GM19463 (cell line): Measurements from ENCODE around the gene DHRS4L2.
A peak's percentile ranks its signal among the peaks of the same experiment; 100 is the strongest.
"Not testable (repeated sequence)": the region's sequence is repeated elsewhere in the genome, so short reads cannot be mapped to it uniquely, and the experiment has no call there.

Source experiments
- ATAC-seq: cut with Tn5 transposase; IDR thresholded peaks from one replicate; pipeline ENCODE4 v1.9.1; 2021; ENCODE audit warnings: mild to moderate bottlenecking, moderate library complexity; ENCODE audit not compliant: unreplicated experiment

The DHRS4L2 gene

DNA sequence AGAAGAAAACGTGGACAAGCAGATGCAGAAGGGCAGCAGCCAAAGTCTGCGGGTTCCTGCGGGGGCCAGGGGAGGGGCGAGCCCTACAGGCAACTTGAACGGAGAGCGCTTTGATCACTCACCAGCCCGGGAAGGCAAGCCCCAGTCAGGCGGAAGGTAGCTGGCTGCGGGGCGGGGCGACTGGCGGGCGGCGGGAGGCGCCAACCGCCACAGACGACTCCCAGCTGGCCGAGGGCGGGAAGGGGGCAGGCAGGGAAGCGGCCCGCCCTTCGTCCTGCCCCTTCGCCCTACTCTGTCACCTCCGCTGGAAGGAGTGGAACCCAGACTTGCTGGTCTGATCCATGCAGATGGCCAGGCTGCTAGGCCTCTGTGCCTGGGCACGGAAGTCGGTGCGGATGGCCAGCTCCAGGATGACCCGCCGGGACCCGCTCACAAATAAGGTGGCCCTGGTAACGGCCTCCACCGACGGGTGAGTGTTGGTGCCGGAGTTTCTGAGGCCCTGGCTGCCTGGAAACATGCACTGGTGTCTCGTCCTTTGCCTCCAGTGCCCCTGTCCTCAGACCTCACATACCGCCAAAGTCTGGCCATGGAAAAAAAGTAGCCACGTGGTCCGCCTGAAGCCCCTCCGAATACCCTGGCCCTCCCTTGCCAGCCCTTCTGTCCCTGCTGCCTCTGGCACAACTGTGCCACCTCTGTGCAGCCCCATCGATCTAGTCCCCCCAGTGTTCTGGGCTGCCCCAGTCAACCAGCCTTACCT, at the start of gene DHRS4L2:
DHRS4L2 (plus strand) TSS at position 323 of the 757 bp plus-strand sequence; CDS start at position 342, 19 bp downstream.
- peak; percentile 90 for ATAC-seq

DNA sequence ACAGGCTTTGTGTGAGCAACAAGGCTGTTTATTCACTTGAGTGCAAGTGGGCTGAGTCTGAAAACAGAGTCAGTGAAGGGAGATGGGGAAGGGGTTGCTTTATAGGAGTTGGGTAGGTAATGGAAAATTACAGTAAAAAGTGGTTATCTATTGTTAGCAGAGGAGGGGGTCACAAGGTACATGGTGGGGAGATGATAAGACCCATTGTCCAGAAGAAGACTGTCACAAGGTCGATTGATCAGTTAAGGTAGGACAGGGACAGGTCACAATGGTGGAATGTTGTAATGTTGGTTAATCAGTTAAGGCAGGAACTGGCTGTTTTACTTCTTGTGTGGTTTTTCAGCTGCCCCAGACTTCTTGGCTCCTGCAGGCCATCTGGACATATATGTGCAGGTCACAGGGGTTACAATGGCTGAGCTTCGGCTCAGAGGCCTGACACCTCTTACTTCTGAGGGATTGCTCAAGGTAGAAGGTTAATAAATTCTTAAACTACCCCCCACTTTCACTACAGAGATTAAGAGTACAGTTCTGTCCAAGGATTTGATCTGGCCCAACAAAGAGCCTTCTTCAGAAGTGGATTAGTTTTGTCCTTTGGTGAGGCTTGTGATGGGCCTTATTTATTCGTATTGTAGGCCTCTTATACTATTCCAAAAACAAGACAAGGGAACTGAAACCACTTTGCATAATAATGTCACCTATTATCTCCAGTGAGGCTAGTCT, 49.0 kb upstream of the DHRS4L2 start:
- ATAC-seq: no peak

DNA sequence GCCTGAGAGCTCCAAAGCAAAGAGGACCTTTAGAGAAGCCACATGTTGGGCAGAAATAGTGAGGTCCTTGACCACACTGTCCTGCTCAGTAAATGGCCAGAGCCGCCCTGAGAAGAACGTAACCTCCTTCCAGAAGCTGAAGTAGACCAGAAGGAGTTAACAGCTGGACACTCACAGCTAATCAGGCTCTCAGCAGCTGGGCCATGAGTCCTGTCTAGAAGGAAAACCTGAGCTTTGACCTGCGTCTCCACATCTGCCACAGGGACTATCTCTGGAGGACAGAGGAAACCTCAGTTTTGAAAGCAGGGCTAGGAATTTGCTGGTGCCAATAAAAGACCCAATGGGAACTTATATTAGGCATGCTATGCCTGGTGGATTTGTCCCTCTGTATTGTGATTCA, 47.5 kb upstream of the DHRS4L2 start:
- no peak for ATAC-seq

DNA sequence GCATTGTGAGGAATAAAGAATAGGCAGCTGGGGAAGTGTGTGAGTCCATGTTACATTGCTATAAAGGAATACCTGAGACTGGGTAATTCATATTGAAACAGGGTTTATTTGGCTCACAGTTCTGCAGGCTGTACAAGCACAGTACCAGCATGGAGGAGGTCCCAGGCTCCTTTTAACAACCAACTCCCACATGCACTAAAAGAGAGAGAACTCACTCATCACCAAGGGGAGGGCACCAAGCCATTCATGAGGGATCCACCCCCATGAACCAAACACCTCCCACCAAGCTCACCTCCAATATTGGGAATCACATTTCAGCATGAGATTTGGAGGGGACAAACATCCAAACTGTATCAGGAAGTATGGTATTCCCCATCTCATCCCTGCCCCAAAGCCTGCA, 47.1 kb upstream of the DHRS4L2 start:
- ATAC-seq: no peak

DNA sequence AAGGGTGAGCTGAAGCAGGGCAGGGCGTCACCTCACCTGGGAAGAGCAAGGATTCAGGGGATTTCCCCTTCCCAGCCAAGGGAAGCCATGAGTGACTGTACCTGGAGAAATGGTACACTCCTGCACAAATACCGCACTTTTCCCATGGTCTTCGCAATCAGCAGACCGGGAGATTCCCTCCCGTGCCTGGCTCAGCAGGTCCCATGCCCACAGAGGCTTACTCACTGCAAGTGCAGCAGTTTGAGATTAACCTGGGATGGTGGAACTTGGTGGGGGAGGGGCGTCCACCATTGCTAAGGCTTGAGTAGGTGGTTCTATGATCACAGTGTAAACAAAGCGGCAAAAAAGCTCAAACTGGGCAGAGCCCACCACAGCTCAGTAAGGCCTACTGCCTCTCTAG, 46.1 kb upstream of the DHRS4L2 start:
- ATAC-seq: no peak

DNA sequence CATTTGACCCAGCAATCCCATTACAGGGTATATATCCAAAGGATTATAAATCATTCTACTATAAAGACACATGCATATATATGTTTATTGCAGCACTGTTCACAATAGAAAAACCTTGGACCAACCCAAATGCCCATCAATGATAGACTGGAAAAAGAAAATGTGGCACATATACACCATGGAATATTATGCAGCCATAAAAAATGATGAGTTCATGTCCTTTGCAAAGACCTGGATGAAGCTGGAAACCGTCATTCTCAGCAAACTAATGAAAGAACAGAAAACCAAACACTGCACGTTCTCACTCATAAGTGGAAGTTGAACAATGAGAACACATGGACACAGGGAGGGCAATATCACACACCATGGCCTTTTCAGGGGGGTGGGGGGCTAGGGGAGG, 39.7 kb upstream of the DHRS4L2 start:
- not testable (repeated sequence) for ATAC-seq

DNA sequence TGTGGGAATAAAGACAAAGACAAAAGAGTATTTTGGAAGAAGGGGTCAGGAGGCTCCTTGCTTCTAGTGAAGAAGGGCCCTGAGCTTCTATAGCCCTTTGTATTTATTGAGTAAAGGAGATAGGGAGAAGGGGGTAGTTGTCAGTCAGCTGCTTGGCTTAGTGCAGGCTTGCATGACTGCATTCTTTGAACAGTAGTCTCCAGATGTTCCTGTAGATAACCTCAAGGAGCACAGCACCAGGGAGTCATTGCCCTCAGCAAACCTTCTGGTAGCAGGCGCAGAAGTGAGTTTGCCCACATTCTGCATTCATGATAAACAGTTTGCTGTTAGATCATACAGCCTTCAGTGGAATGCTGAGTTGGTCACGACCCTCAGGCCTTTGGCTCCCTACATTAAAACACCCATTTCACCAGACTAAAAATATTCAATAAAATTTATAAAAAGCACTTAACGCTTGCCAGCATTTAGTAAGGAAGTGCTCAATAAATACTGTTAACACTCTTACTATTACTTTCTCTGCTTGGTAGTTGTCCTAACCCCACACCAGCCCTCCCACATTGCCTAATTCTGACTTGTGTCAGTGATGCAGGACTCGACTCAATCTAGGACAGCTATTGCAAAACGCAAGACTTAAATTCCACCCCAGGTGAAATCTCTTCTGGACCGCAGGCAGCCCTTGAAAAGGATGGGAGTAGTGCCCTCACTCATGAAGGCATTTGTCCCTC, 38.2 kb upstream of the DHRS4L2 start:
- no peak for ATAC-seq

DNA sequence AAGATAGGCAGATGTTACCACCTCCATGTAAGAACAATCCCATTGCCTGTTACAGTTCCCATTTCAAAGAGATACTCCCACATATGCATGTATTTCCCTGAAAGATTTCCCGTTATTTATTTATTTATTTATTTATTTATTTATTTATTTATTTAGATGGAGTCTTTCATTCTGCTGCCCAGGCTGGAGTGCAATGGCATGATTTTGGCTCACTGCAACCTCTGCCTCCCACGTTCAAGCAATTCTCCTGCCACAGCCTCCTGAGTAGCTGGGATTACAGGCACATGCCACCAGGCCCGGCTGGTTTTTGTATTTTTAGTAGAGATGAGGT, 37.6 kb upstream of the DHRS4L2 start:
- not testable (repeated sequence) for ATAC-seq

DNA sequence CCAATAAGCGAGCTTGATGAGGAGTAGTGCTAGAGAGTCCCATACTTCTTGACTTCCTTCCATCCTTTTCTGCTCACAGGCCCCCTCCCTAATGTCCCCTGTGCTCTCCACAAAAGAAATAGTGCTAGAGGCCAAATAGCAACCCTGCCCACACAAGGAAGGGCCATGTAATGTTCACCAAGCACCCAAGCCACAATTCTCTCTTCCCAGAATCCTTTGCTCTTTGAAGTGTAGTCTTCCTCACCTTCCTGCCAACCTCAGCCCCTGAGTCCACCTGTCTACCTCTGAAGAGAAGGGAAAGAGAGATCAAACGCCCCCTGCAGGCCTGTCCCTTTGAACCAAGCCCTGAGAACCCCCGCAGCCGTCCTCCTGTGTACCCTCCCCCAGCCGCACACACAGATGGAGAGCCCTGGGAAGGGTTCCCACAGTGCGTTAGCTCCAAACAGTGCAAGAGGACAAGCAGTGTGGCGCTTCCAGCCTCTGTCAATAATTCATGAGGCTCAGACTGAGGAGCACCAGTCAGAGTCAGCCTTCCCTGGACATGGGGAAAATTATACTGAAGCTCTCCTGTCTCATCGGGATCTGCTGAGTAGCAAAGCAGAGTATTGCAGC, 37.0 kb upstream of the DHRS4L2 start:
- no peak for ATAC-seq

DNA sequence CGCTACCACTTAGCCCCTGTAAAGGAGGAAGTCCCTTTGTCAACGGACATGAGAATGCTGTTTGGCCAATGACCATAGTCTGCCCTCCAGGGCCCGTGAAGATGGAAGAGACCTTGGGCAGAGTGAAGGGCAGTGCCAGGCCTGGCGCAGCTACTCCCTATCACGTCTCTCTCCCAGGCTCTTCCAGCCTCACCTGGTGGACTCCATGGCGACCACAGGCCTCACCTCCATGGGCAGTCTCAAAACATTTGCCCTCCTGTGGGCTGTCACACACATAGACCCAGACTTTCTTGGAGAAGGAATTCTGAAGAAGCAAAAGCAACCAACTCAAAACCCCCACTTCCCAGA, 35.6 kb upstream of the DHRS4L2 start:
- ATAC-seq: not testable (repeated sequence)

DNA sequence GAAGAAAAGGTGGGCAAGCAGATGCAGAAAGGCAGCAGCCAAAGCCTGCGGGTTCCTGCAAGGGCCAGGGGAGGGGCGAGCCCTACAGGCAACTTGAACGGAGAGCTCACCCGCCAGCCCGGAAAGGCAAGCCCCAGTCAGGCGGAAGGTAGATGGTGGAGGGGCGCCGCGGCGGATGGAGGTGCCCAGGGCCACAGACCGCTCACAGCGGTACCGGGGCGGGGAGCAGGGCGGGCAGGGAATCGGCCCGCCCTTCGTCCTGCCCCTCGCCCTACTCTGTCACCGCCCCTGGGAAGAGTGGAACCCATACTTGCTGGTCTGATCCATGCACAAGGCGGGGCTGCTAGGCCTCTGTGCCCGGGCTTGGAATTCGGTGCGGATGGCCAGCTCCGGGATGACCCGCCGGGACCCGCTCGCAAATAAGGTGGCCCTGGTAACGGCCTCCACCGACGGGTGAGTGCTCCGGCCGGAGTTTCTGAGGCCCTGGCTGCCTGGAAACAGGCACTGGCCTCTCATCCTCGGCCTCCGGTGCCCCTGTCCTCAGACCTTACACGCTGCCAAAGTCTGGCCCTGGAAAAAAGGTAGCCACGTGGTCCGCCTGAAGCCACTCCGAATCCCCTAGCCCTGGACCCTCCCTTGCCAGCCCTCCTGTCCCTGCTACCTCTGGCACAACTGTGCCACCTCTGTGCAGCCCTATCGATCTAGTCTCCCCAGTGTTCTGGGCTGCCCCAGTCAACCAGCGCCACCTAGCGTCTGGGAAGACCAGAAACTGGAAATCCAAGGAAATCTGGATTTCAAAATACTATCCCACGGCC, 35.1 kb upstream of the DHRS4L2 start, which contains the start of gene DHRS4:
DHRS4 (plus strand) TSS at position 307 of the 815 bp plus-strand sequence; CDS start at position 326, 19 bp downstream.
- ATAC-seq: peak; percentile 84

DNA sequence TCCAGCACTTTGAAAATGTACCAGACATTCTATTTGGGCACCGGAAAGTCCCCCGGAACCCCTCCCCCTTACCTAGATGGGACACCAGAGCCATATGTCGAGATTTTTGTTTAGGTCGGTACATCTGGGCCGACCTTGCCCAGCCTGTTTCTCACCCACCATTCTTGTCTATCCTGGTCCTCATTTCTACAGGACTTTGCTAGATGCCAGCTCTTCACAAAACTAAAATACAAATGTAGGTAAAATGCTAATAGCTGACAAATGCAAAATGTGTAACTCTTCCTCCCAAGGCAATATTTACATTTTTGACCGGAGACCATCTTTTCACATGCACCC, 34.5 kb upstream of the DHRS4L2 start:
- peak; percentile 17 for ATAC-seq

DNA sequence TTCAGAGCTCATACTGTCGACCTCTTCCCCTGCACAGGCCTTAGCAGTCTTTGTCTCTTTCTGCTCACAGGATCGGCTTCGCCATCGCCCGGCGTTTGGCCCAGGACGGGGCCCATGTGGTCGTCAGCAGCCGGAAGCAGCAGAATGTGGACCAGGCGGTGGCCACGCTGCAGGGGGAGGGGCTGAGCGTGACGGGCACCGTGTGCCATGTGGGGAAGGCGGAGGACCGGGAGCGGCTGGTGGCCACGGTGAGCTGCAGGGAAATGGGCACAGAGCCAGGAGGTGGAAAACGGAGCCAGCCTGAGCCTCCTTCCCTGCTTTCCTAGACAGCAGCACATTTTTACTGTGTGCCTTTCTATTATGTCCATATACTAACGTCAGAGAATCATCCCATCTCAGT, 33.8 kb upstream of the DHRS4L2 start:
- not testable (repeated sequence) for ATAC-seq

DNA sequence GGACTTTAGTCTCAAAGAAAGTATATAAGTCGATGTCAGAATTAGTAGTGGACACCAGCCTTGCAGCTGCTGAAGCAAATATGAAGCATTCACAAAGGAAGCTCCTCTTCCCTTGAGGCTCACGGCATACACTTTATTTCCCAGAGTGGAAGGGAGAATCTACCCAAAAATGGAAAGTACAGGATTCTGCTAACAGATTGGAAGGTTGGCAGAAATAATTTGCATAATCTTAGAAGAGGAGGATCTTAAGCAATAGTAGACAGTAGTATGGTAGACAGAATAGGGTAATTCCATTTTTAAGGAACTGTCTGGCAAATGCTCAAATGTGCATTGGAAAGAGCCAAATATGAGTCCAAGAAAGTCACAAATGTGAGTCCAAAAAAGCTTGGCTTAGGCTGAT, 32.9 kb upstream of the DHRS4L2 start:
- not testable (repeated sequence) for ATAC-seq

DNA sequence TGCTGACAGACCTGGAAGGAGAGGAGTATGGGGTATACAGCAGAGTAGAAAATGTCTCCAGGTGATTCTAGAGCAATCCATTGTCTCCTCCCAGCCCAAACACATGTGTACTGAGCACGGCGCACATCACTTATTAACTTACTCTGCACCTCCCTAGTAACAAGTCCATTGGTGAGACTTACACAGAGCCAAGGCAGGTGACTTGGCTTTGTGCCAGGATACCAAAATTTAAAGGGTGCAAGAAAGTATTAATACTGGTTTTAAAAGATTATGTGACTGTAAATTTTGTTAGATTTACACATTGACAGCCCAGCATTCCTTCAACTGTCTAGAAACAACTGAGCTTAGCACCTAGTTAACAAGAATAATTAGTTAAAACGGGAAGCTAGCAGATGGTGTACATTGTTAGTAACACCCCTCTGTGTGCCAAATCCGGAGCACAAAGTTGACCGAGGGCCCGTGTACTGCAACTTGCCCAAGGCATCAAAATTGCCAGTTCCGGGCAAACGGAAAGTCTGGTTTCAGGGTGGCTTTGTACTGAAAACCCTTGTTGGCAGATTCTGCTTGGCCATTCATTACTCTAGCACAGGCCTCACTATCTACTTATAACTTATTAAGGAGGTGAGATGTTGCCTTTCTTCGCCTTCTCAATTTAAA, 30.7 kb upstream of the DHRS4L2 start:
- not testable (repeated sequence) for ATAC-seq

DNA sequence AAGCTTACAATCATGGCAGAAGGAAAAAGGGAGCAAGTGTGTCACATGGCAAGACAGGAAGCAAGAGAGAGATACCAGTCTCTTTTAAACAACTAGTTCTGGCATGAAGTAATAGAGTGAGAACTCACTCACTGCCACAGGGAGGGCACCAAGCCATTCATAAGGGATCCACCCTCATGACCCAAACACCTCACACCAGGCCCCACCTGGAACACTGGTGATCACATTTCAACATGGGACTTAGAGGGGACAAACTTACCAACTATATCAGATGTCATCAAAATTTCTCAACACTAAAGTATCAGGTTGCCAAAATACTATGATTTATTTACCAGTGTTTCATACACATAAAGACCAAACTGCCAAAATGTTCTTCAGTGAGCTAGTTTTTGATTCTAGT, 27.8 kb upstream of the DHRS4L2 start:
- ATAC-seq: not testable (repeated sequence)

DNA sequence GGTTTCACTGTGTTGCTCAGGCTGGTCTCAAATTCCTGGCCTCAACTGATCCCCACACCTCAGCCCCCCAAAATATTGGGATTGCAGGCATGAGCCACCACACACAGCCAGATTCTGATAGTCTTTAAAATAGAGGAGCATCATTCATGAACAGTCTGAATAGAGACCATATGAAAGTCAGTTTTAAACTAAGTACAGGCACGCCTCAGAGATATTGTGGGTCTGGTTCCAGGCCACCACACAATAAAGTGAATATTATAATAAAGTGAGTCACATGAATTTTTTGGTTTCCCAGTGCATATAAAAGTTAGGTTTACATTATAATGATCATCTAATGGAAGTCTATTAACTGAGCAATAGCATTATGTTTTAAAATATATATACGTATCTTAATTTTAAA, 27.0 kb upstream of the DHRS4L2 start:
- not testable (repeated sequence) for ATAC-seq

DNA sequence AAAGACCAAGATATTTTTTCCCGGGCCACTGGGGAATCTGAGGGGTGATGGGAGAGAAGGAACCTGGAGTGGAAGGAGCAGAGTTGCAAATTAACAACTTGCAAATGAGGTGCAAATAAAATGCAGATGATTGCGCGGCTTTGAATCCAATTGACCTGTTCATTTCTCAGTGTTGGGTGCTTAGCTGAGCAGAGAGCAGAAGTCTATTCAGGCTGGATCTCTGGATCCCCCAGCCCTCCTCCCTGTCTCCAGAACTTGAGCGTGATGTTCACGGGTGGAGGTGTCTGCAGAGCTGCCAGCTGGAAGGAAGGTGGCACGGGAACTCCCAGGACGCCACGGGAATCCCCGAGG, 19.6 kb upstream of the DHRS4L2 start:
- not testable (repeated sequence) for ATAC-seq

DNA sequence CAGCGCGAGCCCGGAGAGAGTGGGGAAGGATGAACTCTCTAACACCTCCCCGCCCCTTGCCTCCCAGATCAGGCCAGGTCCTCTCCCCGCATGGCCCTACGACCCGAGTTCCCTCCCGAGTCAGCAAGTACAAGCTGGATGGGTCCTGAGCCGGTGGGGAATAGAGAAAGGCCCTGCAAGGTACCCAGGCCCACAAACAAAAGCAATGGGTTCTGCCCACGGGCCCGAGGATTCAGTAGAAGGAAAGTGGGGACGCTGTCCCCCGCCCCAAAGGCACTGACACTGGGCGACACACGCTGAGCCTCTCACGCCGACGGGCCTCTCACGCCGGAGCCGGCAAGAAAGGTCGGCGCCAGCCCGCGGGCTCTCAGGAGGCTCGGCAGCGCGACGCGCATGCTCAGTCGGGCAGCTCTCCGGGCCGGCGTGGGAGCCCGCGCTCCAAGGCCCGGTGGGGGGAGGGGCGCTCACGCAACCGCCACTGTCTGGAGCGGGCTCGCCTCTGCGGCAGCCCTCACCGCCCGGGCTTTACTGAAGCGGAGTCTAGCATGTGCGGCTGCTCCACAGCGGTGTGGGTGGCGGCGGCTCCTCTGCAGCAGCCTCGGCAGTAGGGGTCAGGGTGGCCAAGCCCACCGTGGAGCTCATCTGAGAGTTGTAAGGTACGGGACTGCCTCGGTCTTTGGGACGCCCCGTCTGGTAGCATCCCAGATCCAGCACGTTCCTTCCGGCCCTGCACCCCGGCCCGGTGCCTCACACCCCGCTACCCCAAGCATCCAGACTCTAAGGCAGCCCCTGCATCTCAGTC, 19.0 kb upstream of the DHRS4L2 start:
- ATAC-seq: peak; percentile 69
